Cardiac fibroblast (primary cell): ENCODE measurements around the gene TMEM9.

Source experiments
- DNase-seq, 2 donors: peaks; one replicate each; pipeline versions ENCODE4 v3.0.0 to v3.0.0-alpha.2; 2010; ENCODE audit warnings: low read depth in 2 of 2
- H3K4me3 ChIP-seq, 2 donors: replicated peaks in 1 of 2; 1 replicate in 1 of 2; 2 replicates in 1 of 2; pipeline ENCODE4 v1.5.1; 2011; ENCODE audit warnings: low read depth in 2 of 2, low read length in 2 of 2, mild to moderate bottlenecking in 2 of 2, moderate library complexity in 1 of 2
- CTCF ChIP-seq: IDR thresholded peaks from one replicate; pipeline ENCODE4 v1.5.1; 2011; ENCODE audit warnings: low read depth, mild to moderate bottlenecking, low read length, inconsistent platforms

Gene TMEM9

GRCh38 chr1:201147396-201148015 is 6.8 kb downstream of the TMEM9 start:
- no peak overlapping the region for H3K4me3 ChIP-seq
- no peak for DNase-seq
- no peak for TF ChIP-seq CTCF

DNA sequence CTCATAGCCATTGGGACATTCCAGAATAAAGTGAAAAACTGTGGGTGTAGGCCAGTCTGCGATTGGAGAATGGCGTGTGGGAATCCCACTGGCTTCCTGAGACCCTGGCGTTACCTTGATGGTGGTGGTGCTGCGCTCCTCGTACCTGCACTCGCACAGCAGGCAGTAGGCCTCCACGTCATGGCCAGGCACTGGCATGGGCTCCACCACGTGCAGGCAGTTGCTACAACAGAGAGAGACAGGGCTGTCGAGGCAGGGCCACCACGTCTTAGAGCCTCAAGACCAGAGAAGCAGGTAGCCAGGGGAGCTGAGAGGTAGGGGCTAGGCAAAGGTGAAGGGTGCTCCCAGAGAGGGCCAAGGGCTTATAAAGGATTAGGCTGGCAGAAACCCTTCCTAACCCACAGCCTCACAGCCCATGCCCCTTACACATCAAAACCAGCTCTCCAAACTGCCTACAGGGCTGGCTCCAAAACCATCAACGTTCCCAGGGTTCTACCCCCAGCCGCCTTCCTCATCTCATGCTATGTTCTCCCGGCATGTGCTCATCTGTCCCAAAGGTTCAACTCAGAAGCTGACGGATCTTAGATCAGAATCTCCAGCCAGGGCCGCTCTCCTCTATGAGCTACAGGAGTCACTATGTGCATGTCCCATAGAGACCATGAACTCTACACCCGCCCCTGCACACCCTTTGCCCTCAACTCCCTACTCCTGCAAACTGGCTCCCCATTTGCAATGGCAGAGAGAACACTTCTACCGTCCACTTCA is 7.5 kb downstream of the TMEM9 start:
- no peak overlapping the region for H3K4me3 ChIP-seq
- TF ChIP-seq CTCF: no peak
- no peak for DNase-seq

- no peak for TF ChIP-seq CTCF
- no peak overlapping the region for H3K4me3 ChIP-seq
- no peak for DNase-seq
These were observed 8.5 kb downstream of the TMEM9 start for GRCh38 chr1:201145816-201146215.

- DNase-seq: no peak
- no peak for TF ChIP-seq CTCF
- H3K4me3 ChIP-seq: no peak overlapping the region
These were observed 9.1 kb downstream of the TMEM9 start for GRCh38 chr1:201145132-201145531.

- no peak overlapping the region for H3K4me3 ChIP-seq
- no peak for TF ChIP-seq CTCF
- DNase-seq: no peak
These were observed 9.6 kb downstream of the TMEM9 start for GRCh38 chr1:201144701-201145100.

DNA sequence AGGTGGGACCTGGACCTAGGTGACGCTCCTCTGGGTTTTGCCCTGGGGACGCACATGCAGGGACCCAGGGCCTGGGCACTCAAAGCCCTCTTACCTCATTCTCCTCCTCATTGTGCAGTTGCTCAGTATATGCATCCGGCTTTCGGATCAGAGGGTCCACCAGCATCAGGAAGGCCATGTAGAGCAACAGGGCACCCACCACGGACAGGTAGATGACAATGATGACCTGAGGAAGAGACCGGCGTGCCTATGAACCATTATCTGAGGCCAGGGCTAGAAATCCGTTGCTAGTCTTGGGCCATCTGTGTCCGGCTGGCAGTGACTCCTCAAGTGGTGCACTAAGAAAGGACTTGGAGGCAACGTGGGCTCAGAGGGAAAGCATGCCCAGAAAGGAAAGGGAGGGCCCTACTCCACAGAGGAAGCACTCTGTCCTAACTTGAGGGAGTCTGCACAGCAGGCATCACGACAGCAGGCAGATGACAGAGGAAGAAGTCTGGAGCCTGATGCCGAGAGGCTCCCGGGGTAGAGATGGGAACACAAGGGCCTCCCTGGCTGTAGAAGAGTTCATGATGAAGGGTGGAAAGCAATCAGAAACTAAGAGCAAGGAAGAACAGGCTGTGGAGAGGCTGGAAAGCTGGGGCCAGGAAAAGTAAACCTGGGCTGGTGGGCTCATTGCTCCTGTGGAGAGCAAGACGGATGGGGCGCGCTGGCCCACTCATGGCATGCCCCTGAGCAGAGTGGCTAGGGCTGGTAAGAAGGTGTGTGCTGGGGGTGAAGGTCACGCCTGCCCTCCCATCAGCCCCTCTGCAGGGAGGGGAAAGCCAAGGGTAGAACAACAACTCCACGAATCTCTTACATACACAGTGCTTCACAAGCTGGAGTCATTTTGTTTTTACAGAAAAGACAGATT is 10.3 kb downstream of the TMEM9 start:
- no peak for DNase-seq
- TF ChIP-seq CTCF: no peak
- H3K4me3 ChIP-seq: no peak overlapping the region
